SK-N-SH treated with all-trans-retinoic acid at 6 μM for 48 hours (cell line): ENCODE results near the gene CHMP6.

Experiments
- ATAC-seq: fragments of 200-7000 bp; cut with Tn5 transposase; 3 replicates; pipeline ENCODE4 v1.9.1; 2020; ENCODE audit warnings: mild to moderate bottlenecking, moderate library complexity
- ARNTL ChIP-seq: fragments of 450-650 bp; formaldehyde crosslinking; IDR thresholded peaks from 2 replicates; pipeline ENCODE4 v1.5.0; 2020; ENCODE audit warnings: low read depth, mild to moderate bottlenecking, moderate library complexity, borderline replicate concordance
- BACH2 ChIP-seq: fragments of 250-450 bp; sonication (Bioruptor Pico); IDR thresholded peaks from 2 replicates; pipeline ENCODE4 v1.9.0; 2021; ENCODE audit warnings: mild to moderate bottlenecking, borderline replicate concordance
- CREB5 ChIP-seq: fragments of 250-450 bp; sonication (Bioruptor Pico); IDR thresholded peaks from 2 replicates; pipeline ENCODE4 v1.5.1; 2020; ENCODE audit warnings: low read depth, mild to moderate bottlenecking, moderate library complexity
- CSDC2 ChIP-seq: fragments of 250-450 bp; sonication (Bioruptor Pico); IDR thresholded peaks from 2 replicates; pipeline ENCODE4 v1.5.0; 2020; ENCODE audit warnings: mild to moderate bottlenecking, moderate library complexity
- CSRNP3 ChIP-seq: fragments of 250-450 bp; sonication (Bioruptor Pico); IDR thresholded peaks from 2 replicates; pipeline ENCODE4 v1.5.1; 2021; ENCODE audit warnings: mild to moderate bottlenecking, moderate library complexity
- ESRRG ChIP-seq: fragments of 250-450 bp; sonication (Bioruptor Pico); IDR thresholded peaks from 2 replicates; pipeline ENCODE4 v1.6.1; 2021; ENCODE audit warnings: mild to moderate bottlenecking
- GLIS3 ChIP-seq: fragments of 250-450 bp; sonication (Bioruptor Pico); IDR thresholded peaks from 2 replicates; pipeline ENCODE4 v1.5.0; 2020; ENCODE audit warnings: mild to moderate bottlenecking, moderate library complexity
- ISL1 ChIP-seq: fragments of 250-450 bp; sonication (Bioruptor Pico); IDR thresholded peaks from 2 replicates; pipeline ENCODE4 v2.1.2; 2022; ENCODE audit warnings: mild to moderate bottlenecking, moderate library complexity
- OSR1 ChIP-seq: fragments of 250-450 bp; sonication (Bioruptor Pico); IDR thresholded peaks from 2 replicates; pipeline ENCODE4 v1.8.0; 2022; ENCODE audit warnings: moderate library complexity, mild to moderate bottlenecking, inconsistent platforms
- PATZ1 ChIP-seq: fragments of 250-450 bp; sonication (Bioruptor Pico); IDR thresholded peaks from 2 replicates; pipeline ENCODE4 v1.8.0; 2020; ENCODE audit warnings: mild to moderate bottlenecking, moderate library complexity, borderline replicate concordance
- POU6F1 ChIP-seq: fragments of 250-450 bp; sonication (Bioruptor Pico); IDR thresholded peaks from 2 replicates; pipeline ENCODE4 v1.8.0; 2021; ENCODE audit warnings: low read depth, mild to moderate bottlenecking, moderate library complexity, borderline replicate concordance
- RARB ChIP-seq: fragments of 250-450 bp; sonication (Bioruptor Pico); IDR thresholded peaks from 2 replicates; pipeline ENCODE4 v1.8.0; 2021; ENCODE audit warnings: mild to moderate bottlenecking, moderate library complexity
- SNAI2 ChIP-seq: fragments of 250-450 bp; sonication (Bioruptor Pico); IDR thresholded peaks from 2 replicates; pipeline ENCODE4 v1.5.0; 2020; ENCODE audit warnings: mild to moderate bottlenecking, moderate library complexity
- TCF4 ChIP-seq: fragments of 250-450 bp; sonication (Bioruptor Pico); IDR thresholded peaks from 2 replicates; pipeline ENCODE4 v1.8.0; 2021; ENCODE audit warnings: mild to moderate bottlenecking, moderate library complexity, borderline replicate concordance
- TSHZ2 ChIP-seq: fragments of 250-450 bp; sonication (Bioruptor Pico); IDR thresholded peaks from 2 replicates; pipeline ENCODE4 v1.5.0; 2020; ENCODE audit warnings: mild to moderate bottlenecking, moderate library complexity
- ZC3H10 ChIP-seq: fragments of 250-450 bp; sonication (Bioruptor Pico); IDR thresholded peaks from 2 replicates; pipeline ENCODE4 v1.5.1; 2021; ENCODE audit warnings: mild to moderate bottlenecking, moderate library complexity
- ZFP3 ChIP-seq: fragments of 250-450 bp; sonication (Bioruptor Pico); IDR thresholded peaks from 2 replicates; pipeline ENCODE4 v1.5.0; 2020; ENCODE audit warnings: mild to moderate bottlenecking, moderate library complexity
- ZFP30 ChIP-seq: fragments of 450-650 bp; formaldehyde crosslinking; IDR thresholded peaks from 2 replicates; pipeline ENCODE4 v1.5.0; 2022; ENCODE audit warnings: mild to moderate bottlenecking, moderate library complexity
- ZNF70 ChIP-seq: fragments of 450-650 bp; formaldehyde crosslinking; IDR thresholded peaks from 2 replicates; pipeline ENCODE4 v1.5.0; 2020; ENCODE audit warnings: mild to moderate bottlenecking, moderate library complexity
- ZNF8 ChIP-seq: fragments of 450-650 bp; formaldehyde crosslinking; IDR thresholded peaks from 2 replicates; pipeline ENCODE4 v1.5.0; 2020; ENCODE audit warnings: mild to moderate bottlenecking, moderate library complexity

Gene CHMP6

GRCh38 chr17:81020443-81020766 lies 28.8 kb downstream of the CHMP6 start:
- TF ChIP-seq ZC3H10 (CRISPR knock-in tag) (no peak), ZFP3 (CRISPR knock-in tag) (no peak)
- no peak for ATAC-seq

GRCh38 chr17:81020767-81021497 lies 29.3 kb downstream of the CHMP6 start:
- no peak for ATAC-seq

GRCh38 chr17:81021531-81022343 lies 30.1 kb downstream of the CHMP6 start:
- no peak for ATAC-seq
- TF ChIP-seq ARNTL (CRISPR knock-in tag), result no peak
- no peak for TF ChIP-seq GLIS3 (CRISPR knock-in tag)
- no peak for TF ChIP-seq PATZ1 (CRISPR knock-in tag)
- TF ChIP-seq CSDC2 (CRISPR knock-in tag), result no peak
- TF ChIP-seq ZFP30 (CRISPR knock-in tag), result no peak
- no peak for TF ChIP-seq SNAI2 (CRISPR knock-in tag)
- TF ChIP-seq CREB5 (CRISPR knock-in tag), result no peak
- TF ChIP-seq TSHZ2 (CRISPR knock-in tag), result no peak
- no peak for TF ChIP-seq ZC3H10 (CRISPR knock-in tag)
- no peak for TF ChIP-seq TCF4 (CRISPR knock-in tag)
- TF ChIP-seq BACH2, result no peak
- no peak for TF ChIP-seq ZFP3 (CRISPR knock-in tag)

More at GRCh38 chr17:81020767-81021497, 29.3 kb downstream of the CHMP6 start:
- no peak for TF ChIP-seq ZFP30 (CRISPR knock-in tag)
- TF ChIP-seq ZNF8 (CRISPR knock-in tag), result no peak
- TF ChIP-seq RARB (CRISPR knock-in tag), result no peak
- no peak for TF ChIP-seq BACH2
- no peak for TF ChIP-seq ISL1 (CRISPR knock-in tag)
- TF ChIP-seq TCF4 (CRISPR knock-in tag), result no peak

GRCh38 chr17:81022344-81022676 lies 30.7 kb downstream of the CHMP6 start:
- no peak for ATAC-seq

More at GRCh38 chr17:81022344-81022676, 30.7 kb downstream of the CHMP6 start:
- no peak for TF ChIP-seq RARB (CRISPR knock-in tag)
- TF ChIP-seq OSR1 (CRISPR knock-in tag), result no peak
- TF ChIP-seq POU6F1 (CRISPR knock-in tag), result no peak
- TF ChIP-seq CSRNP3 (CRISPR knock-in tag), result no peak
- TF ChIP-seq CREB5 (CRISPR knock-in tag), result no peak
- TF ChIP-seq TCF4 (CRISPR knock-in tag), result no peak
- TF ChIP-seq GLIS3 (CRISPR knock-in tag), result no peak
- TF ChIP-seq CSDC2 (CRISPR knock-in tag), result no peak
- TF ChIP-seq PATZ1 (CRISPR knock-in tag), result no peak
- TF ChIP-seq SNAI2 (CRISPR knock-in tag), result no peak
- TF ChIP-seq ZFP3 (CRISPR knock-in tag), result no peak
- TF ChIP-seq ZFP30 (CRISPR knock-in tag), result no peak
- no peak for TF ChIP-seq ZNF8 (CRISPR knock-in tag)
- no peak for TF ChIP-seq ZNF70 (CRISPR knock-in tag)
- TF ChIP-seq ZC3H10 (CRISPR knock-in tag), result no peak
- TF ChIP-seq ISL1 (CRISPR knock-in tag), result no peak
- TF ChIP-seq ESRRG, result no peak
- TF ChIP-seq BACH2, result no peak
